Measurements from ENCODE around the gene ZDHHC14.

Gene ZDHHC14

GRCh38 chr6:157609556-157609955 is 228.6 kb downstream of the ZDHHC14 start:
- no peak for TF ChIP-seq CTCF (IDR thresholded peaks at IDR 0.05; ENCODE audit: control insufficient read depth, extremely low read depth, insufficient read depth)
- no peak overlapping the region for H3K4me3 ChIP-seq (ENCODE audit: low read depth, low read length)

GRCh38 chr6:157610451-157610999 is 229.5 kb downstream of the ZDHHC14 start:
- TF ChIP-seq CTCF (IDR thresholded peaks at IDR 0.05; ENCODE audit: control insufficient read depth, extremely low read depth, insufficient read depth) = no peak
- H3K4me3 ChIP-seq (ENCODE audit: low read depth, low read length) = no peak overlapping the region
- DNase-seq (ENCODE audit: low read depth) = no peak

More at GRCh38 chr6:157609556-157609955, 228.6 kb downstream of the ZDHHC14 start:
- DNase-seq (ENCODE audit: low read depth) = no peak

- no peak for TF ChIP-seq CTCF (IDR thresholded peaks at IDR 0.05; ENCODE audit: control insufficient read depth, extremely low read depth, insufficient read depth)
- DNase-seq (ENCODE audit: low read depth) = no peak
Measured at GRCh38 chr6:157611406-157611805, 230.4 kb downstream of the ZDHHC14 start.

GRCh38 chr6:157613011-157613522 is 232.1 kb downstream of the ZDHHC14 start:
- peak; percentile 21 for DNase-seq (ENCODE audit: low read depth)
- no peak for TF ChIP-seq CTCF (IDR thresholded peaks at IDR 0.05; ENCODE audit: control insufficient read depth, extremely low read depth, insufficient read depth)
- no peak overlapping the region for H3K4me3 ChIP-seq (ENCODE audit: low read depth, low read length)

More at GRCh38 chr6:157611406-157611805, 230.4 kb downstream of the ZDHHC14 start:
- H3K4me3 ChIP-seq (ENCODE audit: low read depth, low read length) = no peak overlapping the region

GRCh38 chr6:157614026-157614568 is 233.1 kb downstream of the ZDHHC14 start:
- peak; percentile 27; the same call in 1 of the 2 replicates for TF ChIP-seq CTCF (IDR thresholded peaks at IDR 0.05; ENCODE audit: control insufficient read depth, extremely low read depth, insufficient read depth)
- no peak for DNase-seq (ENCODE audit: low read depth)
- no peak overlapping the region for H3K4me3 ChIP-seq (ENCODE audit: low read depth, low read length)

- no peak for DNase-seq (ENCODE audit: low read depth)
Measured at GRCh38 chr6:157615420-157615769, 234.4 kb downstream of the ZDHHC14 start.

More at GRCh38 chr6:157615420-157615769, 234.4 kb downstream of the ZDHHC14 start:
- peak; percentile 44 for TF ChIP-seq CTCF (IDR thresholded peaks at IDR 0.05; ENCODE audit: control insufficient read depth, extremely low read depth, insufficient read depth)
- no peak overlapping the region for H3K4me3 ChIP-seq (ENCODE audit: low read depth, low read length)
